DMS79 treated with DMSO at 0.1 percent for 48 hours (cell line): ENCODE results near the gene SPRY2.
"Not testable (repeated sequence)": the region's sequence is repeated elsewhere in the genome, so short reads cannot be mapped to it uniquely, and the experiment has no call there.

Source experiments
- DNase-seq: peaks from one replicate; lab custom pipeline; 2025; lab: John Stamatoyannopoulos, UW

Gene SPRY2

GRCh38 chr13:80341101-80341755 is at the start of gene SPRY2:
SPRY2 (minus strand) TSS chr13:80341126; CDS start chr13:80337705, 3,421 bp downstream.
- DNase-seq = no peak

- no peak for DNase-seq
These were observed 49.4 kb upstream of the SPRY2 start for GRCh38 chr13:80390338-80390737.

- no peak for DNase-seq
These were observed 48.4 kb upstream of the SPRY2 start for GRCh38 chr13:80389073-80390038.

GRCh38 chr13:80388506-80388905 is 47.6 kb upstream of the SPRY2 start:
- DNase-seq = no peak

GRCh38 chr13:80386592-80386991 is 45.7 kb upstream of the SPRY2 start:
- DNase-seq = no peak

GRCh38 chr13:80386002-80386401 is 45.1 kb upstream of the SPRY2 start:
- DNase-seq = no peak

- no peak for DNase-seq
These were observed 41.6 kb upstream of the SPRY2 start for GRCh38 chr13:80382576-80382975.

- no peak for DNase-seq
These were observed 38.3 kb upstream of the SPRY2 start for GRCh38 chr13:80379245-80379644.

- DNase-seq = no peak
These were observed 35.6 kb upstream of the SPRY2 start for GRCh38 chr13:80376554-80376953.

- no peak for DNase-seq
These were observed 34.0 kb upstream of the SPRY2 start for GRCh38 chr13:80374901-80375300.

GRCh38 chr13:80374444-80374843 is 33.5 kb upstream of the SPRY2 start:
- no peak for DNase-seq

- DNase-seq = no peak
These were observed 31.0 kb upstream of the SPRY2 start for GRCh38 chr13:80371840-80372509.

GRCh38 chr13:80367473-80367872 is 26.5 kb upstream of the SPRY2 start:
- DNase-seq = no peak

- no peak for DNase-seq
These were observed 23.1 kb upstream of the SPRY2 start for GRCh38 chr13:80363890-80364503.

- no peak for DNase-seq
These were observed 21.6 kb upstream of the SPRY2 start for GRCh38 chr13:80362481-80362880.

- DNase-seq = no peak
These were observed 21.0 kb upstream of the SPRY2 start for GRCh38 chr13:80361883-80362327.

GRCh38 chr13:80361298-80361697 is 20.4 kb upstream of the SPRY2 start:
- DNase-seq = no peak

- DNase-seq = no peak
These were observed 19.5 kb upstream of the SPRY2 start for GRCh38 chr13:80360453-80360800.

GRCh38 chr13:80359778-80360452 is 19.0 kb upstream of the SPRY2 start:
- DNase-seq = no peak

- no peak for DNase-seq
These were observed 18.5 kb upstream of the SPRY2 start for GRCh38 chr13:80359414-80359777.

- DNase-seq = not testable (repeated sequence)
These were observed 14.7 kb upstream of the SPRY2 start for GRCh38 chr13:80355496-80356094.
